GM12872 (cell line): ENCODE measurements around the gene CPAMD8.

ENCODE experiments used
- CTCF ChIP-seq: IDR thresholded peaks from 3 replicates; pipeline ENCODE4 v1.5.1; 2011; ENCODE audit warnings: low read depth, mild to moderate bottlenecking, low read length, moderate library complexity; ENCODE audit not compliant: insufficient read depth

The CPAMD8 gene

GRCh38 chr19:16874250-16874977, 152.2 kb downstream of the CPAMD8 start:
- TF ChIP-seq CTCF, result no peak

- TF ChIP-seq CTCF, result no peak
These were observed 153.0 kb downstream of the CPAMD8 start for GRCh38 chr19:16873594-16873993.

- no peak for TF ChIP-seq CTCF
These were observed 153.9 kb downstream of the CPAMD8 start for GRCh38 chr19:16872728-16873127.

GRCh38 chr19:16871871-16872270, 154.7 kb downstream of the CPAMD8 start:
- no peak for TF ChIP-seq CTCF

GRCh38 chr19:16869331-16869972, 157.2 kb downstream of the CPAMD8 start:
- TF ChIP-seq CTCF, result no peak

- no peak for TF ChIP-seq CTCF
These were observed 158.0 kb downstream of the CPAMD8 start for GRCh38 chr19:16868423-16869130.

GRCh38 chr19:16867211-16867610, 159.4 kb downstream of the CPAMD8 start:
- TF ChIP-seq CTCF, result no peak
